ENCODE results near the gene PHACTR3. TPM values are rescaled to one million over a fixed set of nuclear protein-coding genes. Genes with fewer than 3 reads are reported as not detected.

PHACTR3 gene
- total and polyA plus RNA-seq, 2 donors (not counting 3 experiments of a cell fraction or from before 2014, with no cell fraction given), result not detected

DNA sequence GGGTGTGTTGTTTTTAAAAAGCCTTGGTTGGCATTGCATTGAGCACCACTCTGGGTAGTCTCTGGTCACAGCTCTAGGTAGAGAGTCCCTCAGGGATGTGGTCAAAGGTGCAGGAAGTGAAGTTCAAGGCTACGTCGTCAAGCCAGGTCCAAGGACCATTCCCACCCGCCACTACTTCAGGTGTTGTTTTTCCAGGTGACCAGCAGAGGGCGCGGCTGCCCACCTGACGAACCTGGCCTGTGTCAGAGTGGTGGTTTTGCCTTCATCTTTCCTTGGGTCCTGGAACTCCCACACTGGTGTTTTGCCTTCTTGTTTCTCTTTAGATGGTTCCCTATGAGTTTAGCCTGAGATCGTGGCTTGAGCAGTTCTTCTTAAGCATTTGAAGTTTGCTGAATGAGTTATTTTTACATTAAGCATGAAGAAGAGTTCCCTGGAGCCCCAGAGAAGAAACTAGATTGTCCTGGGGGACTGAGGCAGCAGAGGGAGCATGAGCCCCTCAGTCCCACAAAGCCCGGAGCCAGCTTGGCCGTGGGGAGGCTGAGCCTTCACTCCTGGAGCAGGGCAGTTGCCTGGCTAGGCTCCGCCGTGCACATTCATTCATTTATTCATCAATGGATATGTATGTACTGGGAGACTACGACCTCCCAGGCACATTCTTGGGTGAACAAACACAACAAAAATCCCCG is 5.6 kb upstream of the PHACTR3 start:
- Histone ChIP-seq H3K9me1 (replicated peaks; ENCODE audit: control insufficient read depth, extremely low read depth, insufficient read depth, low read length) (no peaks in the 10 kb centered on the region), H3K79me2 (ENCODE audit: control insufficient read depth, insufficient read depth, low read length) (no peaks in the 10 kb centered on the region), H3K36me3 (ENCODE audit: control insufficient read depth in 2 of 2, extremely low read depth in 1 of 2, insufficient read depth in 2 of 2, low read length in 2 of 2) (no peaks in the 10 kb centered on the region), H3K9ac (replicated peaks; ENCODE audit: extremely low read depth, insufficient read depth, low read length) (no peak overlapping the region), H3K4me3 (replicated peaks in 1 of 3; ENCODE audit: insufficient read depth in 1 of 3, low read depth in 1 of 3, low read length in 3 of 3) (no peak overlapping the region), H3K9me3 (replicated peaks; ENCODE audit: control insufficient read depth, insufficient read depth, low read length) (no peaks in the 10 kb centered on the region), H3K27ac (ENCODE audit: insufficient read depth, low read depth, low read length) (no peak overlapping the region), H4K20me1 (replicated peaks; ENCODE audit: control insufficient read depth, extremely low read depth, insufficient read depth, low read length) (no peaks in the 10 kb centered on the region), H3K4me2 (ENCODE audit: insufficient read depth, low read length) (no peak overlapping the region), H3K27me3 (ENCODE audit: control insufficient read depth in 2 of 2, insufficient read depth in 2 of 2, low read length in 2 of 2) (no peaks in the 10 kb centered on the region), H2AFZ (ENCODE audit: low read depth, low read length) (no peak overlapping the region), H3K4me1 (ENCODE audit: control insufficient read depth, extremely low read depth, insufficient read depth, low read length) (no peaks in the 10 kb centered on the region)
- intact Hi-C loops (cut with micrococcal nuclease), result loop anchor here (1.0 to 2.0 kb wide), 2 partner anchors 153 to 252 kb away; no protein-coding TSS in a partner anchor
- no peak for TF ChIP-seq GATA2 (IDR thresholded peaks at IDR 0.05; ENCODE audit: insufficient read depth, insufficient read length, low read depth, low read length)
- TF ChIP-seq, protein P1, sequence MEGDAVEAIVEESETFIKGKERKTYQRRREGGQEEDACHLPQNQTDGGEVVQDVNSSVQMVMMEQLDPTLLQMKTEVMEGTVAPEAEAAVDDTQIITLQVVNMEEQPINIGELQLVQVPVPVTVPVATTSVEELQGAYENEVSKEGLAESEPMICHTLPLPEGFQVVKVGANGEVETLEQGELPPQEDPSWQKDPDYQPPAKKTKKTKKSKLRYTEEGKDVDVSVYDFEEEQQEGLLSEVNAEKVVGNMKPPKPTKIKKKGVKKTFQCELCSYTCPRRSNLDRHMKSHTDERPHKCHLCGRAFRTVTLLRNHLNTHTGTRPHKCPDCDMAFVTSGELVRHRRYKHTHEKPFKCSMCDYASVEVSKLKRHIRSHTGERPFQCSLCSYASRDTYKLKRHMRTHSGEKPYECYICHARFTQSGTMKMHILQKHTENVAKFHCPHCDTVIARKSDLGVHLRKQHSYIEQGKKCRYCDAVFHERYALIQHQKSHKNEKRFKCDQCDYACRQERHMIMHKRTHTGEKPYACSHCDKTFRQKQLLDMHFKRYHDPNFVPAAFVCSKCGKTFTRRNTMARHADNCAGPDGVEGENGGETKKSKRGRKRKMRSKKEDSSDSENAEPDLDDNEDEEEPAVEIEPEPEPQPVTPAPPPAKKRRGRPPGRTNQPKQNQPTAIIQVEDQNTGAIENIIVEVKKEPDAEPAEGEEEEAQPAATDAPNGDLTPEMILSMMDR (IDR thresholded peaks at IDR 0.05; ENCODE audit: extremely low read depth in 1 of 2, insufficient read depth in 1 of 2, low read depth in 1 of 2, low read length in 2 of 2), result peak; percentile 68 to 75
- POLR2A ChIA-PET, result no interaction called here
- DNase-seq (ENCODE audit: low read depth, low spot score) (peak; percentile 2), FAIRE-seq (peak; percentile 28)
- dilution Hi-C loops (cut with MboI; ENCODE audit: extremely low pct_ligation_motif_present, low sequenced_read_pairs), result no loop called here
- CTCF ChIA-PET, result interaction anchor here (0.8 to 1.6 kb wide), 3 partner anchors 10 to 251 kb away, joined by 3 to 6 read pairs (median 5); no protein-coding TSS in a partner anchor
- BruUV-seq (replicated peaks), result no TSS peak

DNA sequence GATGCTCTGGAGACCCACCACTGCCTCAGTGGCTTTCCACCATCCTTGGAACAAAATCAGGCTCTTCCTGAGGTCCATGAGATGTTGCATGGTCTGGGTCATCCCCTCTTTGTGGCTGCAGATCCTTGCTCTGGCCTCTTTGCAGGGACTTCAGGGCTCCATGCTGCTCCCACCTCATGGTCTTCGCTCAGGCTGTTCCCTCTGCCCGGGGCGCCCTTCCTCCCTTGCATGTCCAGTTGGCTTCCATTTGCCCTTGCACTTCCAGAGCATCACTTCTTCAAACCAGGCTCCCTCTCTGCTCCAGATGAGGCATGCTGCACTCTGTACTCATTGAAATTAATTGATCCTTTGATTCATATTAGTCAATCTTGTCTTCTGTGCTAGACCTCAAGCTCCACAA is 4.4 kb upstream of the PHACTR3 start:
- H3K4me2 ChIP-seq (ENCODE audit: insufficient read depth, low read length), result no peak overlapping the region
- H3K4me3 ChIP-seq (replicated peaks in 1 of 3; ENCODE audit: insufficient read depth in 1 of 3, low read depth in 1 of 3, low read length in 3 of 3), result no peak overlapping the region
- H4K20me1 ChIP-seq (replicated peaks; ENCODE audit: control insufficient read depth, extremely low read depth, insufficient read depth, low read length), result no peaks in the 10 kb centered on the region
- no peaks in the 10 kb centered on the region for H3K9me1 ChIP-seq (replicated peaks; ENCODE audit: control insufficient read depth, extremely low read depth, insufficient read depth, low read length)
- H3K79me2 ChIP-seq (ENCODE audit: control insufficient read depth, insufficient read depth, low read length), result no peaks in the 10 kb centered on the region
- no peak overlapping the region for H2AFZ ChIP-seq (ENCODE audit: low read depth, low read length)
- ChIA-PET POLR2A (no interaction called here), CTCF (interaction anchor here (1.4 kb wide), 1 partner anchor 29 kb away, joined by 5 read pairs; no protein-coding TSS in a partner anchor)
- H3K27ac ChIP-seq (ENCODE audit: insufficient read depth, low read depth, low read length), result no peak overlapping the region
- no peaks in the 10 kb centered on the region for H3K9me3 ChIP-seq (replicated peaks; ENCODE audit: control insufficient read depth, insufficient read depth, low read length)
- no peaks in the 10 kb centered on the region for H3K27me3 ChIP-seq (ENCODE audit: control insufficient read depth in 2 of 2, insufficient read depth in 2 of 2, low read length in 2 of 2)
- intact Hi-C loops (cut with micrococcal nuclease) (loop anchor here (2.0 kb wide), 1 partner anchor 251 kb away; no protein-coding TSS in a partner anchor), dilution Hi-C loops (cut with MboI; ENCODE audit: extremely low pct_ligation_motif_present, low sequenced_read_pairs) (no loop called here)
- BruUV-seq (replicated peaks), result no TSS peak
- no peaks in the 10 kb centered on the region for H3K36me3 ChIP-seq (ENCODE audit: control insufficient read depth in 2 of 2, extremely low read depth in 1 of 2, insufficient read depth in 2 of 2, low read length in 2 of 2)
- H3K9ac ChIP-seq (replicated peaks; ENCODE audit: extremely low read depth, insufficient read depth, low read length), result no peak overlapping the region
- DNase-seq (ENCODE audit: low read depth, low spot score) (no peak), FAIRE-seq (no peak)
- H3K4me1 ChIP-seq (ENCODE audit: control insufficient read depth, extremely low read depth, insufficient read depth, low read length), result no peaks in the 10 kb centered on the region
- TF ChIP-seq POLR2A (IDR thresholded peaks at IDR 0.05; ENCODE audit: low read depth, low read length) (no peak), POLR2AphosphoS5 (IDR thresholded peaks at IDR 0.05; ENCODE audit: insufficient read depth, low read depth, low read length) (no peak), FOS (IDR thresholded peaks at IDR 0.05; ENCODE audit: borderline replicate concordance, insufficient read depth, low read length) (no peak), GATA2 (IDR thresholded peaks at IDR 0.05; ENCODE audit: insufficient read depth, insufficient read length, low read depth, low read length) (no peak), EZH2 (IDR thresholded peaks at IDR 0.05; ENCODE audit: borderline replicate concordance, low read depth, low read length, severe bottlenecking) (no peak), MYC (IDR thresholded peaks at IDR 0.05; ENCODE audit: low read depth, low read length) (no peak)
- TF ChIP-seq, protein P2, sequence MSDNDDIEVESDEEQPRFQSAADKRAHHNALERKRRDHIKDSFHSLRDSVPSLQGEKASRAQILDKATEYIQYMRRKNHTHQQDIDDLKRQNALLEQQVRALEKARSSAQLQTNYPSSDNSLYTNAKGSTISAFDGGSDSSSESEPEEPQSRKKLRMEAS (IDR thresholded peaks at IDR 0.05; ENCODE audit: insufficient read depth, insufficient read length), result no peak
